NCI-H128 (cell line): Measurements from ENCODE around the gene FITM1.

Experiments used
- DNase-seq: peaks from one replicate; lab custom pipeline; 2025; ENCODE audit not compliant: unreplicated experiment; lab: John Stamatoyannopoulos, UW

Gene FITM1

DNA sequence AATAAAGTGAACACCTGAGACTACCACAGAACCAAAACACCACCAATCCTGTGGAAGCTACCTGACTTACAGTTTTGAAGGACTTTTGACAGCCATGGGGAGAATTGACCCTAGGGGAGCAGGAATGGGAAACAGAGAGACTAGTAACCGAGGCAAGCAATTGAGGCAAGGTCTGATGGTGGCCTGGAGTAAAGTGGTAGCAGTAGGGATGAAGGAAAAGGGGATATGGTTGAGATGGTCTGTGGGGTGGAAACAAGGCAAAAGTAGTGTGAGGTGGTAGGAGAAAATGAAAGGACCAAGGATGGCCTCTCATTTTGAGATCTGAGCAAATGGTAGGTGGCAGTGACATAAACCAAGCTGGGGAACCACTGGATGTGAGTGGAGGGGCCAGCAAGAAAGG lies 26.4 kb downstream of the FITM1 start:
- no peak for DNase-seq

DNA sequence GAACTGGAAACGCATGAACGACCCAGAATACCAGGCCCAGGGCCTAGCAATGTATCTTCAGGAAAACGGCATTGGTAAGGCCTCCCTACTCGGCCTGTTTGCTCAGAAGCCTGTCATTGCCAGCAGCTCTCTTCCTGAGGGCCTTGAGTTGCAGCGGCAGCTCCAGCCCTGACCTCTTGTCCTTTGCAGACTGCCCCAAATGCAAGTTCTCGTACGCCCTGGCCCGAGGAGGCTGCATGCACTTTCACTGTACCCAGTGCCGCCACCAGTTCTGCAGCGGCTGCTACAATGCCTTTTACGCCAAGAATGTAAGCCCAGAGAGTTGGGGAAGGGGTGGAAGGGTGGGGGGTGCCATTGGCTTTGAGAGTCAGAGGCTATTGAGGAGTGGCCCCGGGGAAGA lies 26.9 kb downstream of the FITM1 start:
- no peak for DNase-seq

DNA sequence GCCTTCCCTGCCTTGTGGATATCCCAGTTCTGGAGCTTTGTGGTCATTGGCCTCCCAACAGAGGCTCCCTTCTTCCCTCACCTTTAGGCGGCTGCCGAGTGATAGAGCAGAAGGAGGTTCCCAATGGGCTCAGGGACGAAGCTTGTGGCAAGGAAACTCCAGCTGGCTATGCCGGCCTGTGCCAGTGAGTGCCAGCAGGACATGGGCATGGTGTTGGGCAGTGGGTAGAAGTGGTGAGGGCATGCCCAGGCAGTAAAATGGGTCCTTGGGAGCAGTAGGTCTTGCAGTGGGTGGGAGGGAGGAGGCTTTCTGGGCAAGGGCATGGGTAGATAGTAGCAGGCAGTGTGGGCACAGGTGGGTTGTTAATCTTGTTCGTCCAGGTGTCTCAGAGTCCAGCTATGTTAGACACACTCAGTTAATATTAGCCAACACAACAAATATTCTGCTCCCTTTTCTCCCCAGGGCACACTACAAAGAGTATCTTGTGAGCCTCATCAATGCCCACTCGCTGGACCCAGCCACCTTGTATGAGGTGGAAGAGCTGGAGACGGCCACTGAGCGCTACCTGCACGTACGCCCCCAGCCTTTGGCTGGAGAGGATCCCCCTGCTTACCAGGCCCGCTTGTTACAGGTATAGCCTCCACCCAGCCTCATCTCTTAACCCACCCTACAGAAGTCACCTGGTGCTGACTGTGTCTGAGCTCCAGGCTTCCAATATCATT lies 29.5 kb downstream of the FITM1 start:
- no peak for DNase-seq

DNA sequence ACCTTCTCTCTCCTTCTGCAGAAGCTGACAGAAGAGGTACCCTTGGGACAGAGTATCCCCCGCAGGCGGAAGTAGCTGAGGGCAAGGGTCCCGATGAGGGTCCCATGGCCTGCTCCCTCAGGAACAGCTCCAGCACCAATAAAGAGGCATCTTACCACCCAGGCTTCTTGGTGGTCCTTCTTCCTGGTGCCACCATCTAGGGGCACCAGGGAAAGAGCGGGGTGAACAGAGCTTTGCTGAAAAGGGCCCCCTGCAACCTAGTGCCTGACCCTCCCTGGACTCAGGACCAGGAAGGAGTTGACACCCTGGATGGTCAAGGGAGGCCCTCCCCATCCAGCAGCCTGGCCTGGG lies 30.0 kb downstream of the FITM1 start:
- DNase-seq = no peak

DNA sequence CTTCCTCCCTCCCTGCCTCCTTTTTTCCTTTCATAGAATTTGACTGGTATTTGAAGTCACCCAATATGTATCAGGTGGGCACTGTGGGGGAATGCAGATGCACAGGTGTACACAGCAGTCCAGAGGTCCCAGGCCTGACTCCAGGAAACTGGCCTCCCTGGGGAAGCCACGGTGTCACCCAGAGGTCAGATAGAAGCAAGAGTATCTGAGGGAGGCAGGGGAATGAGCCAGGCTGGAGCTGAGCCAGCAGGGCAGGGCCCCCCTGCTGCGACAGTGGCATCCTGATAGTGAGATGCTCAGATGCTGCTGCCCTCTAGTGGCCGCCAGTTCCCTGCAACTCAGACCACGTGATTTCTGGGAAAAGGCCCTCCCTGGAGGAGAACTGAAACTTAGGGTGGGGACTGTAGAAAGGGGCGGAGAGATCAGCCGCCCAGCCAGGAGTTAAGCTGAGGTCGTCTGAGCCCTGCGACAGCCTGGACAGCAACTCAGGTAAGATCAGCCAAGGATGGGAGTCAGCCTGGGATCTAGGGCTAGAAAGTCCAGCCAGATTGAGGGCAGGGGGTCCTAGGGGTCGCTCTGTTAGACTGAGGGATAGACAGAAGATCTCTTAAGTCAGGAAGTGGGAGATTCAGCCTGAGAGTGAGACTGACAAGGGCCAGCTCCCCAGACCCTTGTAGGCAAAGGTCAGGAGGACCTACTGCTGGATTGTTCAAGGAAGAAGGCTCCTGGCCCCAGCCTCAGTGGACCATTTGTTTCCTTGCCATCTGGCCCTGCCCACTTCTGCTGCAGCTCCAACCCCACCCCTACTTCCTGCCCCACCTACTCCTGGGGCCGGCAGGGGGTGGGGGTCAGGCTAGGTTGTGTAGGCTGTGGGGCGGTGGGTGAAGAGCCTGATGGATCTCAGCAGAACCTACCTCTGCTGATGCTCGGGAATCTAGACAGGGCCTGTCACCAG lies 30.7 kb downstream of the FITM1 start, which contains the start of gene IRF9:
Gene IRF9, plus strand, starts transcription at position 416 of the 955 bp plus-strand sequence. CDS start 880 bp downstream, outside the sequence.
- DNase-seq = peak; percentile 91

DNA sequence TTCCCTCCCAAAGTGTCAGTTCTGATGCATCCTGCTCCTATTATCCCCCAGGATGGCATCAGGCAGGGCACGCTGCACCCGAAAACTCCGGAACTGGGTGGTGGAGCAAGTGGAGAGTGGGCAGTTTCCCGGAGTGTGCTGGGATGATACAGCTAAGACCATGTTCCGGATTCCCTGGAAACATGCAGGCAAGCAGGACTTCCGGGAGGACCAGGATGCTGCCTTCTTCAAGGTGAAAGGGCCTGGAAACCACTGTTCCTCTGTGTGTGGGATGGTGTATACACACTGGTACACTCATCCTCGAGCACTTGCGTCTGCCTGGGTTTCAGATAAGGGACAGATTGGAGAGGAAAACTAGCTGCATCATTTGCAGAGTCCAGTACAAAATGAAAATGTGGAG lies 31.6 kb downstream of the FITM1 start:
- no peak for DNase-seq

DNA sequence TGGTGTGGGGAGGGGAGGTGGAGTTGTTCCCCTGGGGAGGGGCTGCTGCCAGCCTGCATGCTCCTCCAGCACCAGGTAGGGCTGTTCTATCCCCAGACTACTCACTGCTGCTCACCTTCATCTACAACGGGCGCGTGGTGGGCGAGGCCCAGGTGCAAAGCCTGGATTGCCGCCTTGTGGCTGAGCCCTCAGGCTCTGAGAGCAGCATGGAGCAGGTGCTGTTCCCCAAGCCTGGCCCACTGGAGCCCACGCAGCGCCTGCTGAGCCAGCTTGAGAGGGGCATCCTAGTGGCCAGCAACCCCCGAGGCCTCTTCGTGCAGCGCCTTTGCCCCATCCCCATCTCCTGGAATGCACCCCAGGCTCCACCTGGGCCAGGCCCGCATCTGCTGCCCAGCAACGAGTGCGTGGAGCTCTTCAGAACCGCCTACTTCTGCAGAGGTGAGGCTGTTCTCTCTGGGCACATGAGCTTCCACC lies 34.1 kb downstream of the FITM1 start:
- DNase-seq = no peak

DNA sequence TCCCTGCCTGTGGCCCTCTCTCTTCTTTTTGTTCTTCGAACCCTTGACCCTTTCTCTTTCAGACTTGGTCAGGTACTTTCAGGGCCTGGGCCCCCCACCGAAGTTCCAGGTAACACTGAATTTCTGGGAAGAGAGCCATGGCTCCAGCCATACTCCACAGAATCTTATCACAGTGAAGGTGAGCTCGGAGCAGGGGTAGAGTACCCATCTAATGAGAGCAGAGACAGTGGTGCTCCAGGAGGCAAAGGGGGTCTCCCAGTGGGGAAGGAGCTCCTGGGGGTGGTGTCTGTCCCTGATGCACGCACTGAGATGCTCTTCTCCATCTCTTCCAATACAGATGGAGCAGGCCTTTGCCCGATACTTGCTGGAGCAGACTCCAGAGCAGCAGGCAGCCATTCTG lies 35.3 kb downstream of the FITM1 start:
- DNase-seq = no peak

DNA sequence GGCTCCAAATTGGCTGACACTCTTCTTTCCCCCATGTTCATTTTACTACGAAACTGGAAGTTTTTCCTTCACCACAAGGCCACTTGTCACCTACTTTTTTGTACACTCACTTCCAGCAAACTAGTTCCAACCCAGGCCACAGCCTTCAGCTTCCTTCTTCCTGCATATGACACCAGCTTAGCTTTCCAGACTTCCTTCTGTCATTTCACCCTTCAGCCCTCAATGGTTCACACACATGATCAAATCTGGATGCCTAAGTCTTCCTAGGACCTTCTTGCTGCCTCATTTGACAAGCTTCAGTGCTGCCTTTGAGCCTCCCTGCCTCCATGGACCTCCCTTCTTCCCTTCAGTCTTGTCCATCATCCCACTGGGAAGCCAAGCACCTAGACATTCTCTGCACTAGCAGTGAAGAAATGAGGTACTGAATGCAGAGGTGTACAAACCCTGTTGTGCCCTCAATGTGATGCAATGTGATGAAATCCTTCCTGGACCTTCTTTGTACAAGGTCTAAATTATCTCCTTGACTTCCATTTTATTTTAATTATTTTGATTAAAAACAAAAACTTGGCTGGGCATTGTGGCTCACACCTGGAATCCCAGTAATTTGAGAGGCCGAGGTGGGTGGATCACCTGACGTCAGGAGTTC lies 37.1 kb downstream of the FITM1 start:
- no peak for DNase-seq

DNA sequence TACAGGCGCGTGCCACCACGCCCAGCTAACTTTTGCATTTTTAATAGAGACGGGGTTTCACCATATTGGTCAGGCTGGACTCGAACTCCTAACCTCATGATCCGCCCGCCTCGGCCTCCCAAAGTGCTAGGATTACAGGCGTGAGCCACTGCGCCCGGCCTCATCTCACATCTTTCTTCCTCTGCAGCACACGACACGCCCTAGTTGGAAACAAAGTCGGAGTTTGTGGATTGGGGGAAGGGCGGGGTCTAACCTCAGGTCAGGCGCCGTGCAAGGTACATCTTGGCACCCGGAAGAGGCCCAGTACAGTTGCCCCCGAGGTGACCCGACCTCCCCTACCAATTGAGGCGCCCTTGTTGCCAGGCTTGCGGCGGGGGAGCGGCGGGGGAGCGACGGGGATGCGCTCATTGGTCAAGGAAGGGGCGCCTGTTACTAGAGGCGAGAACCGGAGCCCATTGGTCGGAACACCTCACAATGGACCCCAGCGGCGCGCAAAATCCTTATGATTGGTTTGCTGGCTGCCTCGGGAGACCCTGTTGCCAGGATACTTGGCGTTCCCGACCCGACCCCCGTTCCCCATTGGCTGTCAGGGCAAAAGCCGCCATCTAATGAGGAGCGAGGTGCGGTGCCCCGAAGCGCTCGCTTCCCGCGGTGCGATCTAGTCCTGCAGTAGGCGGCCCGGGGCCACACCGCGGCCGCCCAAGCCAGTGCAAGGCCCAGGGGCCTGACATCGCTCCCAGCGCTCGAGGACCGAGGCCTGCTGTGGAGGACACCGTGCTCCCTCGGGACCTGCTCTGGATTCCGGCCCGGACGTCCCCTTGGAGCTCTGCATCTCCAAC lies 41.2 kb downstream of the FITM1 start, which contains the start of gene REC8:
Gene REC8, plus strand, starts transcription at position 659 of the 839 bp plus-strand sequence. CDS start 473 bp downstream, outside the sequence.
- DNase-seq = peak; percentile 97

DNA sequence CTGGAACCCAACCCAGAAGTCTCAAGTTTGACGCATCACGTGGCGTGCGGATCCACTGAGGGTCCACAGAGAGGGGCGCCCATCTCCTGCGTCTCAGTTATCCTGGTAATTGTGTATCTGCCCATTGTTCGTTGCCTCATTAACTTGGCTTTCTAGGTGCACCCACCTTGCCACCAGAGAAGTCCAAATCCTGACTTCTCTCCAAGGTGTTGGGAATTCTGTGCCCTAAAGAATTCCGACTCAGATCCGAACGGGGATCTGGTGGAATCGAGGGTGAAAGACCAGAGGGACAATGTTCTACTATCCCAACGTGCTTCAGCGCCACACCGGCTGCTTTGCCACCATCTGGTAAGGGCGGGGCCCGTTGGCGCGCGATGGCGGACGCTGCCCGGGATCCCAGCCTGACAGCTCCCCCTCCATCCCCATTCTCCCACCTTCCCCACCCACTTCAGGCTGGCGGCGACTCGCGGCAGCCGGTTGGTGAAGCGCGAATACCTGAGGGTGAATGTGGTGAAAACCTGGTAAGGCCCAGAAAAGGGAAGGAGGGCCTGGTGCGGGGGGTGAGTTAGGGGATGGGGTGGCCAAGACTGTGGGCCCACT lies 41.9 kb downstream of the FITM1 start:
- no peak for DNase-seq

DNA sequence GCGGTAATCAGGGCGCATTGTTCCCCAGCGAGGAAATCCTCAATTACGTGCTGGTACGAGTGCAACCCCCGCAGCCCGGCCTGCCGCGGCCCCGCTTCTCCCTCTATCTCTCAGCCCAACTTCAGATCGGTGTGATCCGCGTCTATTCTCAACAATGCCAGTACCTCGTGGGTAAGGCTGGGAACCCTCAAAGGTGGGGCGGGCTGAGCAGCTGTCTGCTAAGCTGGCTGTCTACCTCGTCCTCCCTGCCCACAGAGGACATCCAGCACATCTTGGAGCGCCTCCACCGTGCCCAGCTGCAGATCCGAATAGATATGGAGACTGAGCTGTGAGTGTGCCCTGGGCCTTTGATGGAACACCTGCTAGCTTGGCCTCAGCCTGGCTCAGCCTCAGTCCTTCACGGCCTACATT lies 42.4 kb downstream of the FITM1 start:
- no peak for DNase-seq

DNA sequence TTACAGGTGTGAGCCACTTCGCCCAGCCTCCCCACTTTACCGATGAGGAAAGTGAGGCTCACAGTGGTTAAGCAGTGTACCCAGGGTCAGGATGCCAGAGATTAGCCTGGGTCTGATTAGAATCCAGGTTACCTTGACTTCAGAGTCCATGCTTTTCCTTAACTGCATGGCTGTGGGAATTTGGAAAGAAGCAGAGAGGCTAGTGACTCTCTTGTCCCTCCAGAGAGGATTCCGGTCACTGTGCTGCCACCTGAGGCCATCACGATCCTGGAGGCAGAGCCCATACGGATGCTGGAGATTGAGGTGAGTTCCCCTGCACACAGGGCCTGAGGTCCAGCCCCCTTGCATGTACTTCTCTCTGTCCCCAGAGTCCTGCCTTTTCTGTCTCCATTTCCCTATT lies 46.1 kb downstream of the FITM1 start:
- no peak for DNase-seq

DNA sequence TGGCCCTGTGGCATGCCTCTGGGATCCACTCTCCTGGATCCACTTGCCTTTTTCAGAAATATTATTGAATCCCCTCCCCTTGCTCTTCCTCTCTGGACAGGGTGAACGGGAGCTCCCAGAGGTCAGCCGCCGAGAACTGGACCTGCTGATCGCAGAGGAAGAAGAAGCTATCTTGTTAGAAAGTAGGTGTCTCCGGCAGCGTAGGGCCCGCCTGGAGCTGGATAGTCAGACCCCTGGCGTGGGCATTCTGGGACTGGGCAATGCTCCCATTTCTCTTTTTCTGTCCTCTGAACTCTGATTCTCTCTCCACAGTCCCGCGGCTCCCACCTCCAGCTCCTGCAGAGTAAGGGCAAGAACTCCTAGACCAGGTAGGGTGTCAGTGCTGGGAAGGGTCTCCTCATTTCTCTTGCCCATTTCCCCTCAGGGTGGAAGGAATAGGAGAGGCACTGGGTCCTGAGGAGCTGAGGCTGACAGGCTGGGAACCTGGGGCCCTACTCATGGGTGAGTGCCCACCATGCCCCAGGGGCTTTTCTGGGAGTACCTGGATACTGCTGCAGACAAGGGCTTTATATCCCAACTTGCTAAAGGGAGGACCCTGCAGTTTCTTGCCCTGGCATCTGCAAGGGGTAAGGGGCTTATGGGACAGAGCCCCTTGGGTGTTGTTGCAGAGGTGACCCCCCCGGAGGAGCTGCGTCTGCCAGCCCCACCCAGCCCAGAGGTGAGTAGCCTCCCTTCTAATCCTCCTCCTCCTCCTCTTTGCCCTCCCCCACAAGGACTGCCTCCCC lies 46.8 kb downstream of the FITM1 start:
- DNase-seq = no peak

DNA sequence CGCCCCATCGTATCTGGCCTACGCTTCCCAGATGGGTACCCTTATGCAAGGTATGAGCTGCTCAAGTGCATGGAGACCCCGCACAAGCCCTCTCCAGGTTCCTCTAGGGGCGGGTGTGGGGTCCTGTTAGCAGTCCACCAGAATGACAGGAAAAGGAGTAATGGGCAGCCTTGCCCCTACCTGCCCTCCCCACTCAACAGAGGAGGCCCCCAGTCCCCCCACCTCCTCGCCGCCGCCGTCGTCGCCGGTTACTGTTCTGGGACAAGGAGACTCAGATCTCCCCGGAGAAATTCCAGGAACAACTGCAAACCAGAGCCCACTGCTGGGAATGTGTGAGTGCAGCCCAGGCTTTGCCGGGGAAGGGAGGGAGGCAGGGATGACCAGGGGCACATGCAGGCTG lies 47.4 kb downstream of the FITM1 start:
- no peak for DNase-seq

DNA sequence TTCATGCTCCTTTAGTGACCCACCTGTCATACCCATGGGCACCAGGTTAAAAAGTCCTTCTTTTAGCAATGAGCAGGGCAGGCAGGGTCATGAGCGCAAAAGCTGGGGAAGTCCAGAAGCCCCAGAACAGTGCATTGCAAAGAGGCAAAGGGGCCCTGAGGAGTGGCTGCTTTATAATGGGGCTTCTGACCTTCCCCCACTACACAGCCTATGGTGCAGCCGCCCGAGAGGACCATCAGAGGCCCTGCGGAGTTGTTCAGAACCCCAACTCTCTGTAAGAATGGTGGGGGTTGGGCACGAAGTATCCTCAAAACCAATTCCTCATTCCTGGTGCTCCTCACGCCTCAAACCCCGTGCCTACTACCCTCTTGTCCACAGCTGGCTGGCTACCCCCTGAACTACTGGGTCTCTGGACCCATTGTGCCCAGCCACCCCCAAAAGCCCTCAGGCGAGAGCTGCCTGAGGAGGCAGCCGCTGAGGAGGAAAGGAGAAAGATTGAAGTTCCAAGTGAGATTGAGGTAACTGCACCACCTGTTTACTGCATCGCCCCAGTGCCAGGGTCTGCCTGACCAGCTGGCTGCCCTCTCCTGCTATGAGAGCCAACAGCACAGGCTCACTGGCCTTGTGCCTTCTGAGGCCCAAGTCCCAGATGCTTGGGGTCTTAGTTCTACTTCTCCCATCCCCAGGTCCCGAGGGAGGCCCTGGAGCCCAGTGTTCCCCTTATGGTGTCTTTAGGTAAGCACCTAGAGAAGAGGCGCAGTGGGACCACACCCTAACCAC lies 48.1 kb downstream of the FITM1 start:
- DNase-seq = no peak

DNA sequence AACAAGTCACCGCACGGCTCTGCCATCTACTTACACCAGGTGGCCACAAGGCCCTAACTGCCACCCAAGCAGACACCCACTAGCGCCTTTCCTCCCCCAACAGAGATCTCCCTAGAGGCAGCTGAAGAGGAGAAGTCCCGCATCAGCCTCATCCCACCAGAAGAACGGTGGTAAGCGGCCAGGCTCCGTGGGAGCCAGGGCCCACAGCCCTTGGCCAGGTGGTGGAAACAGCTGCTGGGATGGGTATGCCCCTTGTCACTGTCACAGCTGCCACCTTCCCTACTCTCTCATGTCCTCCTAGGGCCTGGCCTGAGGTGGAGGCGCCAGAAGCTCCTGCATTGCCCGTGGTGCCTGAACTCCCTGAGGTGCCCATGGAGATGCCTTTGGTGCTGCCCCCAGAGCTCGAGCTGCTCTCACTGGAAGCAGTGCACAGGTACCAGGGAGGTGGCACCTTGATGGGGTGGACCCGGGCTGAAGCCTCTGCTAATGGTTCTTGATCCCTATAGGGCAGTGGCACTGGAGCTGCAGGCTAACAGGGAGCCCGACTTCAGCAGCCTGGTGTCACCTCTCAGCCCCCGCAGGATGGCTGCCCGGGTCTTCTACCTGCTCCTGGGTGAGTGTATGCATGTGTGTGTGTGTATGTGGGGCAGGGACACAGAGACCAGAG lies 49.0 kb downstream of the FITM1 start:
- no peak for DNase-seq
